HL-60/S4 treated with phorbol 12-myristate 13-acetate at 8.2 ng/mL for 4 days and 3 days (cell line): ENCODE data around the gene SPATA45.
"Not testable (repeated sequence)": the region's sequence is repeated elsewhere in the genome, so short reads cannot be mapped to it uniquely, and the experiment has no call there.

Source experiments
- in situ Hi-C: fragments of 300-500 bp; cut with MboI; formaldehyde crosslinking; loops from 2 replicates; pipeline ENCODE4 v1.15.0; 2022; ENCODE audit warnings: low sequenced_read_pairs

The SPATA45 gene

GRCh38 chr1:212847549-212847948, at the start of gene SPATA45:
Gene SPATA45 (minus strand): TSS chr1:212847649. CDS start chr1:212836149, 11,500 bp downstream.
- in situ Hi-C loops = no loop called here

DNA sequence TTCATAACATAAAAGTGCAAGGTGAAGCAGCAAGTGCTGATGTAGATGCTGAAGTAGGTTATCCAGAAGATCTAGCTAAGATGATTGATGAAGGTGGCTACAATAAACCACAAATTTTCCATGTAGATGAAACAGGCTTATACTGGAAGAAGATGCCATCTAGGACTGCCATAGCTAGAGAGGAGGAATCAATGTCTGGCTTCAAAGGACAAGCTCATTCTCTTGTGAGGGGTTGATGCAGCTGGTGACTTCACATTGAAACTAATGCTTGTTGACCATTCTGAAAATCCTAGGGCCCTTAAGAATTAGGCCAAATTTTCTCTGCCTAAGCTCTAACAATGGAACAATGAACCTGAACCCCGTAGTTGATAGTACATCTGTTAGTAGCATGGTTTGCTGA, 44.7 kb upstream of the SPATA45 start:
- in situ Hi-C loops = no loop called here

DNA sequence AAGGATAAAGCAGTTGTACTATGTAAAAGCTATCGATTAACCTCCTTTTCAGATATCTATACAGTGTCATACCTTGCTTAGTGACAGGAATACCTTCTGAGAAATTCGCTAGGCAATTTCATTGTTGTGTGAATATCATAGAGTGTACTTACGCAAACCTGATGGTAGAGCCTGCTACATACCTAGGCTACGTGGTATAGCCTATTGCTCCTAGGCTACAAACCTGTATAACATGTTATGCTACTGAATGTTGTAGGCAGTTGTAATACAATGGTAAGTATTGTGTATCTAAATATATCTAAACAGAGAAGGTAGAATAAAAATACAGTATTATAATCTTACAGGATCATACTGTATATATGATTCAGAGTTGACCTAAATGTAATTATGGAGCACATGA, 37.1 kb upstream of the SPATA45 start:
- in situ Hi-C loops = no loop called here

DNA sequence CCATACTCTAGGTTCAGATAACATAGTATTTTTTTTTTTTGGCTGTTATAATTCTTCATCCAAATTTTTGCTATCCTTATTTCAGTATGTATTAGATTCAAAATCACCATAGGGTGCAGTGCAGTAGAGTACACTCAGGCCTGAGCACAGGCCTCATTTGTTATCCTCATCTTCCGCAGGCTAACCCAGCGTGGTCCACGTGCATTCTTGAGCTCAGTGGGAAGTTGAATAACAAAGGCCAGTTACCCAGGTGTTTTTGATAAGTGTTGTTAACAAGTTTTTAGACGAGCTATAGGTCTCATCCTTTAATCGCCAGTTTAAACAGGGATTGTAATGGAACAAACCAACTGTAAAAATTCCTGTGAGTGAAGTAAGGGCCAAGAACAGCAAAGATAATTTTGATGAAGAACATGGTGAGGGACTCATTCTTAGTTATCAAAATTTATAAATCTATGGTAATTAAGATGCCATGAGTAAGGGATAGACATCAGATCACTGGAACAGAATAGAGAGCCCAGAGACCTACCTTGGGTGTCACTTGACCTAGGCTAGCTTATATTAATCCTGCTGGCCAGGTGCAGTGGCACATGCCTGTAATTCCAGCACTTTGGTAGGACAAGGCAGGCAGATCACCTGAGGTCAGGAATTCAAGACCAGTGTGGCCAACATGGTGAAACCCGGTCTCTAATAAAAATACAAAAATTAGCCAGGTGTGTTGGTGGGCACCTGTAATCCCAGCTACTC, 32.7 kb upstream of the SPATA45 start:
- in situ Hi-C loops = no loop called here

DNA sequence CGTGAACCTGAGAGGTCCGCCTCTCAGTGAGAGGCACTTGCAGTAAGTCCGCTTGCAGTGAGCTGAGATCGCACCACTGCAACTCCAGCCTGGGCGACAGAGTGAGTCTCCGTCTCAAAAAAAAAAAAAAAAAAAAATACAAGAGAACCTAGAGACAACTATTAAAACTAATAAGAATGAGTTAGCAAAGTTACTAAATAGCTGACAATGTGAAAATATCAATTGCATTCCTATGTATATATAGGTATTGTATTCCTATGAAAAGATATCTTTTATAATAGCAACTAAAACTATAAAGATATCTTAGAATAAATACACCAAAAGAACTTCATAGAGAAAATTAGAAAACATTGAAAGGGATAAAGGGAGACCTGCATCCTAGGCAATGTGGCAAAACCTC, 31.0 kb upstream of the SPATA45 start:
- in situ Hi-C loops = no loop called here

DNA sequence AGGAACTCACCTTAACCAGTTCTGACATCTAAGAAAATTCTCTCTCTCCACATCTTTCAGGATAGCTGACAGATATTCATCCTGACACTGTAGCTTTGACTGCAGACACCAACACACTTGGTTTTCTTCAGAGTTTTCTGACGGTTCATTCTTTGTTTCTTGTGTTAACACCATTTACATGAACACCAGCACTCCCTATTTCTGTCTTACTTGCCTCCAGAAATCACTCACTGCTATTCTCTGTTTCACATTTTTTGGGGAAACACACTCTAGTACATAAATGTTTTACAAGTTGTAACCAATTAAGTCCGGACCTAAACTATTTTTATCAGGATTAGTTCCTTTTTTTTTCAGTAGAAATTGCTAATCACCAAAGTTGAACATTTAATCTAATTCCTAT, 26.1 kb upstream of the SPATA45 start:
- in situ Hi-C loops = no loop called here

- in situ Hi-C loops = no loop called here
Measured at GRCh38 chr1:212871976-212872375, 24.5 kb upstream of the SPATA45 start.

DNA sequence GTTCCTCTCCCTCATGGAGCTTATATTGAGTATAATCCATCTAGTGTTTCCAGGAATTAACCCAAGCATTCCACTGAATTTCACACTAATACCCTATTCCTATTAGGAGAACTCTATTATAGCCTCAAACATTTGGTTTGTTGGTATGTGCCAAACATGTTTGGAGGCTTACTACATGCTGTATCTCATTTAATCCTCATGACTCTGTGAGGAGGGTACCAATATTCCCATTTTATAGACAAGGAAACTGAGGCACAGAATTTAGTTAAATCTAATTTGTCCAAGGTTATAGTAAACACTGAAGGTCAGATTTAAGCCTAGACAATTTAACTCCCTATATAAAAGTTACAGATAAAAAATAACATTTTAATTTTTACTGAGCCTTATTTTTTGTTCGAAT, 19.7 kb upstream of the SPATA45 start:
- in situ Hi-C loops = no loop called here

- in situ Hi-C loops = no loop called here
Measured at GRCh38 chr1:212864201-212864600, 16.8 kb upstream of the SPATA45 start.

GRCh38 chr1:212863345-212863744, 15.9 kb upstream of the SPATA45 start:
- in situ Hi-C loops = not testable (repeated sequence)

DNA sequence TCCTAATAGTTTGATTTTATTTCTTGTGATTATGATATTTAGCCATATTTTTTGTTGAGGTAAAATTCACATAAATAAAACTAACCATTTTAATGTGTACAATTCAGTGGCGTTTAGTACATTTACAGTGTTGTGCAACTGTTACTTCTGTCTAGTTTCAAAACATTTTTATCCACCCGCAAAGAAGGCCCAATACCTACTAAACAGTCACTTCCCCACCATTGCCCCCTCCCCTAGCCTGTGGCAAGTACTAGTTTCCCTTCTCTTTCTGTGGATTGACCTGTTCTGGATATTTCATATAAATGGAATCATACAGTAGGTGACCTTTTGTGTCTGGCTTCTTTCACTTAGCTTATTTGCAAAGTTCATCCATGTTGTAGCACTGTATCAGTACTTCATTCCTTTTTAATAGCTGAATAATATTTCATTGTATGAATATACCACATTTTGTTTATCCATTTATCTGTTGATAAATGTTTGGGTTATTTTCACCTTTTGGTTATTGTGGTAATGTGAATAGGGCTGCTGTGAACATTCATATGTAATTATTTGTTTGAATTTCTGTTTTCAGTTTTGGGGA, 14.8 kb upstream of the SPATA45 start:
- in situ Hi-C loops = no loop called here

DNA sequence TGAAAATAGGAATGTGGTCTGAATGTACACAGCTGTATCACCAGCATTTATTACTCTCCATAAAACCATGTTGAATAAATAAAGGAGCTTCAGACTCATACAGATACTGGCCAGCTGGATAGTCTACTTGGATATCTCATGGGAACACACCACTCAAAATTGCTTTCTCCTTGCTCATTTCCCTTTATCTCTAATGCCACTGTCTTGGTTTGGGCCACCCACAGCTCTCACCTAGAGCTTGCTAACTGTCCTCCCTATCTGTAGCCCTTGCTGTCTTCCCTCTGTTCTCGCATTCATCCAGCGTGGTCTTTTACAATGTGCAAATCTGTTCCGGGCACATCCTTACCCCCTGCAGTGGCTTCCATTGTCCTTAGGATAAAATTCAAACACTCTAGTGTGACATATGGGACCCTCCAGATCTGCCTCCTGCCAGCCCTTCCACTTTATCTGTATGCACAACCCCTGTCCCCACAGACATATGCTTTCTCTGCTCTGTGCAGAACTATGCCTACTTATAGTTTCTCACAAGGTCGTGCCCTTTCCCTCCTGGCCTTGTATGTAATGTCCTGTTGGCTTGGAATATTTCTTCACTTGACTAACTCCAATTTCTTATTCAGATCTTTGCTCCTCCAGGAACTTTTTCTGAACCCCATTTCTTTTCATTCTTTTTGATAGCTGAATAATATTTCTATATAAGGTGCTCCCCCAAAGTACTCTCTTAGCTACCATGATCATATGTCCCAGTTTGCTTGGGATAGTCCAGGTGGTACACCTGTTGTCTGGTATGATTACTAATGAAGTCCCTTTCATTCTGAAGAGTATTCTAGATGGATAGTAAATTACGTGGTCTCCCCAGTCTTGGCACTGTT, 13.5 kb upstream of the SPATA45 start:
- in situ Hi-C loops = no loop called here

DNA sequence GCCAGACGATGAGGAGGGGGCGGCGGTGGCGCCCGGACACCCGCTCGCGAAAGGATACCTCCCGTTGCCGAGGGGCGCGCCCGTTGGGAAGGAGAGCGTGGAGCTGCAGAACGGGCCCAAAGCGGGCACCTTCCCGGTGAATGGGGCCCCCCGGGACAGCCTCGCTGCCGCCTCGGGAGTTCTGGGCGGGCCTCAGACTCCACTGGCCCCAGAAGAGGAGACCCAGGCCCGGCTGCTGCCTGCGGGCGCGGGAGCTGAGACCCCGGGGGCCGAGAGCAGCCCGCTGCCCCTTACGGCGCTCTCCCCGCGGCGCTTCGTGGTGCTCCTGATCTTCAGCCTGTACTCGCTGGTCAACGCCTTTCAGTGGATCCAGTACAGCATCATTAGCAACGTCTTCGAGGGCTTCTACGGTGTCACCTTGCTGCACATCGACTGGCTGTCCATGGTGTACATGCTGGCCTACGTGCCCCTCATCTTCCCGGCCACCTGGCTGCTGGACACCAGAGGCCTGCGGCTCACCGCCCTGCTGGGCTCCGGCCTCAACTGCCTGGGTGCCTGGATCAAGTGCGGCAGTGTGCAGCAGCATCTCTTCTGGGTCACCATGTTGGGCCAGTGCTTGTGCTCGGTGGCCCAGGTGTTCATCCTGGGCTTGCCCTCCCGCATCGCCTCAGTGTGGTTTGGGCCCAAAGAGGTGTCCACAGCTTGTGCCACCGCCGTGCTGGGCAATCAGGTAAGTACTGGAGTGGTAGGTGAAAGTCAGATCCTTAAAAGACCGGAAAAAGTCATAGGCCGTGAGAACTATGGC, 11.2 kb upstream of the SPATA45 start:
- in situ Hi-C loops = no loop called here

- in situ Hi-C loops = no loop called here
Measured at GRCh38 chr1:212857992-212858460, 10.6 kb upstream of the SPATA45 start, which contains the start of gene FLVCR1. Gene FLVCR1 (plus strand): TSS chr1:212858275. CDS start chr1:212858453, 178 bp downstream.

GRCh38 chr1:212856755-212857154, 9.3 kb upstream of the SPATA45 start:
- in situ Hi-C loops = no loop called here

DNA sequence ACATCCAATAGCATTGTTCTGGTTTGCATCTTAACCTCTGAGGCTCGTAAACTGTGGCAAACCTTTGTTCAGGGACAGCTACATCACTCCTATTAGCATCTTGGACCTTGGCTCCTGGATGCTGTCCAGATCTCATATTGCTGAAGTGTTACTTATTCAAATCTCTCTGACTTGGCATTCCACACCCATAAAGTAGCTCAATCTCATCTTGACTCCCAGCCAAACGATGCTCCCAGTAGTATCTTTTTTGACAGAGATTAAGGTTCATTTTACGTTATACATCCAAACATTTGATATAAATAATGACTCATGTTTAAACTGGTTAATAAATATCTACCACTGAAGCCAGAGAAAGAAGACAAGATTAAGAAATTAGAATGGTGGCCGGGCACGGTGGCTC, 6.2 kb upstream of the SPATA45 start:
- in situ Hi-C loops = no loop called here

DNA sequence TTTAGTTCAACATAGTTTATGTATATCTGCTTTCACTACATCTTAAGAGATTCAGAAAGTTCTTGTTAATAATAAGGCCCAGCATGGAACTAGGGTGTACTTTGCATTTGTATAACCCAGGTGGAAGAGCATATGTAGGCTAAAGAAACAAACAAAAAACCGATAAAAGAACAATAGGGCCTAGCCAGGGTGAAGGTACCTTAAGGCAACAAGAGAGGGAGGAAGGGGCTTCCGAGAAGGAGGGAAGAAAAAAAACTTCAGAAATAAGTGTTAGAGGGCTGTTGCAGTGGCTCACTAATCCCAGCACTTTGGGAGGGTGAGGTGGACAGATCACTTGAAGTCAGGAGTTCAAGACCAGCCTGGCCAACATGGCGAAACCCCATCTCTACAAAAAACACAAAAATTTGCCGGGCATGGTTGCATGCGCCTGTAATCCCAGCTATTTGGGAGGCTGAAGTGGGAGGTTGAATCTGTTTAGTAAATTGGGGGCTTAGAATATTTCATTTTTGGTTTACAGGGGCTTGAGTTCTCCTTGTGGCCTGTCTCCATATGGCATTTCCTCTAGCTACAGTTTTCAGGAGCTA, 4.7 kb upstream of the SPATA45 start:
- in situ Hi-C loops = no loop called here

GRCh38 chr1:212844521-212844920, 2.9 kb downstream of the SPATA45 start:
- in situ Hi-C loops = not testable (repeated sequence)

DNA sequence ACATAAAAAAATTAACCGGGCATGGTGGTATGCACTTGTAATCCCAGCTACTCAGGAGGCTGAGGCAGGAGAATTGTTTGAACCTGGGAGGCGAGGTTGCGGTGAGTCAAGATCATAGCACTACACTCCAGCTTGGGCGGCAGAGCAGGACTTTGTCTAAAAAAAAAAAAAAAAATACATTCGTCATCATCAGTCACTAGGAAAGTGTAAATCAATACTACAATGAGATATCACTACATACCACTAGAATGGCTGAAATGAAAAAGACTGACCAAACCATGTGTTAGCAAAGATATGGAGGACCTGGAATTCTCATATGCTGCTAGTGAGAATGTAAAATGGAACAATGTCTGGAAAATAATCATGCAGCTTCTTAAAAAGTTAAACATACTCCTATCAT, 9.3 kb downstream of the SPATA45 start:
- in situ Hi-C loops = no loop called here
